HepG2 (cell line): ENCODE data around the gene ANAPC2. TPM values are rescaled to one million over a fixed set of nuclear protein-coding genes. Genes with fewer than 3 reads are reported as not detected.

ENCODE experiments used
- BCL6 ChIP-seq: IDR thresholded peaks from 2 replicates; pipeline ENCODE4 v1.6.1; 2016; ENCODE audit warnings: missing genetic modification reagents, missing compliant biosample characterization
- ELF4 ChIP-seq: sonication (generic); formaldehyde crosslinking; IDR thresholded peaks from 2 replicates; pipeline ENCODE4 v1.5.0; 2020; ENCODE audit warnings: missing genetic modification reagents, mild to moderate bottlenecking, moderate library complexity, borderline replicate concordance
- ESRRA ChIP-seq: sonication (generic); formaldehyde crosslinking; IDR thresholded peaks from 2 replicates; pipeline ENCODE4 v1.5.1; 2020; ENCODE audit warnings: mild to moderate bottlenecking, low read depth, missing genetic modification reagents
- HDAC2 ChIP-seq: sonication (generic); formaldehyde crosslinking; IDR thresholded peaks from 2 replicates; pipeline ENCODE4 v1.4.0; 2020; ENCODE audit warnings: missing genetic modification reagents
- HHEX ChIP-seq: IDR thresholded peaks from 2 replicates; pipeline ENCODE4 v1.6.1; 2016; ENCODE audit warnings: control low read depth
- ISL2 ChIP-seq: sonication (generic); formaldehyde crosslinking; IDR thresholded peaks from 2 replicates; pipeline ENCODE4 v1.5.0; 2020; ENCODE audit warnings: missing genetic modification reagents
- JUN ChIP-seq: sonication (generic); formaldehyde crosslinking; IDR thresholded peaks from 2 replicates; pipeline ENCODE4 v1.4.0; 2020; ENCODE audit warnings: mild to moderate bottlenecking, missing genetic modification reagents
- KDM1A ChIP-seq: IDR thresholded peaks from 2 replicates; pipeline ENCODE4 v1.6.1; 2016; ENCODE audit warnings: missing compliant biosample characterization
- KLF16 ChIP-seq, 2 experiments: sonication (generic) in 1 of 2; formaldehyde crosslinking in 1 of 2; IDR thresholded peaks; 2 replicates each; pipeline versions ENCODE4 v1.6.1 to v1.8.0; 2016 to 2023; ENCODE audit warnings: missing genetic modification reagents in 2 of 2, missing compliant biosample characterization in 1 of 2
- MAZ ChIP-seq, 2 experiments: sonication (generic) in 1 of 2; formaldehyde crosslinking in 1 of 2; IDR thresholded peaks; 2 replicates each; pipeline versions ENCODE4 v1.5.0 to v1.6.1; 2012 to 2020; ENCODE audit warnings: low read depth in 2 of 2, mild to moderate bottlenecking in 2 of 2, borderline replicate concordance in 1 of 2, improper control_type of control experiment in 1 of 2, low read length in 1 of 2, missing genetic modification reagents in 1 of 2, moderate library complexity in 1 of 2
- MEF2D ChIP-seq: sonication (generic); formaldehyde crosslinking; IDR thresholded peaks from 2 replicates; pipeline ENCODE4 v1.5.1; 2020; ENCODE audit warnings: mild to moderate bottlenecking, missing genetic modification reagents
- NFKB2 ChIP-seq: sonication (generic); formaldehyde crosslinking; IDR thresholded peaks from 2 replicates; pipeline ENCODE4 v1.4.0; 2020; ENCODE audit warnings: missing genetic modification reagents, borderline replicate concordance
- NR2C2 ChIP-seq: sonication (generic); formaldehyde crosslinking; IDR thresholded peaks from 2 replicates; pipeline ENCODE4 v1.4.0; 2020; ENCODE audit warnings: missing genetic modification reagents, mild to moderate bottlenecking, moderate library complexity, borderline replicate concordance
- PTBP1 ChIP-seq: fragments of 200-400 bp; formaldehyde crosslinking; IDR thresholded peaks from 2 replicates; pipeline ENCODE4 v1.6.1; 2018; ENCODE audit warnings: low read length, low read depth; ENCODE audit not compliant: poor library complexity, severe bottlenecking
- SKI ChIP-seq: fragments of 450-650 bp; IDR thresholded peaks from one replicate; pipeline ENCODE4 v1.6.1; 2018; ENCODE audit warnings: mild to moderate bottlenecking; ENCODE audit not compliant: partially characterized antibody
- SRSF9 ChIP-seq: fragments of 200-400 bp; formaldehyde crosslinking; IDR thresholded peaks from 2 replicates; pipeline ENCODE4 v1.6.1; 2018; ENCODE audit warnings: borderline replicate concordance, mild to moderate bottlenecking, low read depth, low read length; ENCODE audit not compliant: insufficient read depth, poor library complexity, severe bottlenecking
- TBX3 ChIP-seq: fragments of 450-650 bp; IDR thresholded peaks from 2 replicates; pipeline ENCODE4 v1.6.1; 2017; ENCODE audit warnings: antibody characterized with exemption, mild to moderate bottlenecking, inconsistent platforms, borderline replicate concordance
- TOE1 ChIP-seq: sonication (generic); formaldehyde crosslinking; IDR thresholded peaks from 2 replicates; pipeline ENCODE4 v1.4.0; 2020; ENCODE audit warnings: mild to moderate bottlenecking, missing genetic modification reagents
- TSC22D2 ChIP-seq: sonication (generic); formaldehyde crosslinking; IDR thresholded peaks from 2 replicates; pipeline ENCODE4 v1.5.1; 2020; ENCODE audit warnings: missing genetic modification reagents, mild to moderate bottlenecking, borderline replicate concordance
- ZFYVE20 ChIP-seq: sonication (generic); formaldehyde crosslinking; IDR thresholded peaks from 2 replicates; pipeline ENCODE4 v1.8.0; 2023; ENCODE audit warnings: low read depth, mild to moderate bottlenecking, moderate library complexity, missing genetic modification reagents, borderline replicate concordance
- ZNF10 ChIP-seq: sonication (generic); formaldehyde crosslinking; IDR thresholded peaks from 2 replicates; pipeline ENCODE4 v1.4.0; 2020; ENCODE audit warnings: mild to moderate bottlenecking, low read depth, missing genetic modification reagents, borderline replicate concordance
- ZNF224 ChIP-seq: sonication (generic); formaldehyde crosslinking; IDR thresholded peaks from 2 replicates; pipeline ENCODE4 v1.5.0; 2020; ENCODE audit warnings: mild to moderate bottlenecking, missing genetic modification reagents
- ZNF34 ChIP-seq: sonication (generic); formaldehyde crosslinking; IDR thresholded peaks from 2 replicates; pipeline ENCODE4 v1.4.0; 2020; ENCODE audit warnings: mild to moderate bottlenecking, missing genetic modification reagents, borderline replicate concordance
- ZNF382 ChIP-seq: sonication (generic); formaldehyde crosslinking; IDR thresholded peaks from 2 replicates; pipeline ENCODE4 v1.5.0; 2020; ENCODE audit warnings: missing genetic modification reagents, mild to moderate bottlenecking, borderline replicate concordance
- ZNF552 ChIP-seq: sonication (generic); formaldehyde crosslinking; IDR thresholded peaks from 2 replicates; pipeline ENCODE4 v1.9.0; 2022; ENCODE audit warnings: missing genetic modification reagents, mild to moderate bottlenecking, borderline replicate concordance
- ZZZ3 ChIP-seq: sonication (generic); formaldehyde crosslinking; IDR thresholded peaks from 2 replicates; pipeline ENCODE4 v1.4.0; 2020; ENCODE audit warnings: missing genetic modification reagents, mild to moderate bottlenecking, borderline replicate concordance
- polyA plus RNA-seq, 8 experiments: library from polyadenylated mRNA; depleted of rRNA in 3 of 8; stranded (reverse) in 7 of 8; unstranded in 1 of 8; fragments of >200 nt; fragmentation: Illumina TruSeq in 4 of 8; extraction: Trizol in 4 of 8; gene quantifications; 2 replicates each; pipeline versions ENCODE4 v1.2.1 to v1.2.3, GENCODE V29; 2011 to 2016; ENCODE audit warnings: low read depth in 4 of 8, missing spikeins in 1 of 8, mixed read lengths in 1 of 8; ENCODE audit not compliant: insufficient read depth in 1 of 8
- total RNA-seq, 5 experiments: library from RNA; depleted of rRNA; stranded (reverse); fragments of >200 nt; fragmentation: Illumina TruSeq; extraction: Trizol; gene quantifications; 2 replicates each; pipeline ENCODE4 v1.2.3, GENCODE V29; 2016; ENCODE audit warnings: low read depth in 1 of 5
- TF ChIP-seq, protein P1 (sequence below): sonication (generic); formaldehyde crosslinking; IDR thresholded peaks from 2 replicates; pipeline ENCODE4 v1.4.0; 2020; ENCODE audit warnings: missing genetic modification reagents, mild to moderate bottlenecking, borderline replicate concordance
- TF ChIP-seq, protein P2 (sequence below): sonication (generic); formaldehyde crosslinking; IDR thresholded peaks from 2 replicates; pipeline ENCODE4 v1.5.0; 2020; ENCODE audit warnings: mild to moderate bottlenecking, low read depth, missing genetic modification reagents, borderline replicate concordance

Gene ANAPC2
- total and polyA plus RNA-seq, 2 of the 13 experiments (the other 11 are each of a cell fraction or from before 2014, with no cell fraction given): 12.3 to 15.4 TPM

DNA sequence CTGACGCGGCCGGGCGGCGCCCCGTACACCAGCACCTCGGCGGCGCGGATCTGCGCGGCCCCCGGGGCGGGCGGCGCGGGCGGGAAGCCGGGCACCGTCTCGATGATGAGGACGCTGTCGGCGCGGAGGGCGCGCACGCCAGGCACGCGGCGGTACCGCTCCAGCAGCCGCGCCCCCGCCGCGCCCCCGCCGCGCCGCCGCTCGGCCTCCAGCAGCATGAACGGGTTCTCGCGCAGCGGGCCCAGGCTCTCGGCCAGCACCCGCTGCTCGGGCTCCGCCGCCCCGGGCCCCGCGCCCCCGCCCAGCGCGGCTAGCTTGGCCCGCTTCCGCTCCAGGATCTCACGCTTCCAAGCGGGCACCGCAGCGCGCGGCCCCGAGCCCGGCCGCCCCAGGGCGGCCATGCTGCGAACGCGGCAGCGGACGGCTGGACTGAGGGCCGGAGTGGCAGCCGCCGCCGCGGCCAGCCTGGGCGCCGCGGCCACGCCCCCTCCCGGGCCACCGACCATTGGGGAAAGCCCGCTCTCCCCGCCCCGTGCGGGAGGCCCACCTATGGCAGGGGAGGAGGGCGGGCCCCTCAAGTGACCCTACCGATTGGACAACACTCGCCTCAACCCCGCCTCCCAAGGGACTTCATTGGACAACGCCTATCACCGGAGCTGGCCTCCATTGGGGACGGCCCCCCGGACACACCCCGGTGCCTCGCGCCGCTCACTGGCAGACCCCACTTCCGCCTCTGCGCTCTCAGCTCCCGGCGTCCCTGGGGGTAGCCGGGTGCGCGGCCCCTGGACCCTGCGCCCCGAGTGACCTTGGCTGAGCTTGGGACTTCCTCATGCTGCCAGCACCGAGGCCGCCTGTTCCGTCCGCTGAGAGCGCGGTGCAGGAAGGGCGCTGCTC lies 12.2 kb upstream of the ANAPC2 start, which contains the start of gene TPRN (continued):
- TF ChIP-seq SRSF9 (no peak), SKI (peak; percentile 38), MEF2D (CRISPR knock-in tag) (peak; percentile 86), KLF16 (CRISPR knock-in tag; IDR thresholded peaks at IDR 0.05) (peak in 1 of 2 experiments; percentile 86; a peak in 2 of 4 replicates), MAZ (IDR thresholded peaks at IDR 0.05; ENCODE audit: borderline replicate concordance, low read depth, low read length) (no peak; the same call in none of the 2 replicates), MAZ (CRISPR knock-in tag; IDR thresholded peaks at IDR 0.05; ENCODE audit: low read depth) (peak; percentile 86), KDM1A (CRISPR knock-in tag) (no peak), ZNF10 (CRISPR knock-in tag) (no peak), ELF4 (CRISPR knock-in tag) (peak; percentile 89; the same call in 1 of the 2 replicates), ZNF224 (0 out of 2 replicates have a peak, but pooled peaks have one; percentile 25), HHEX (CRISPR knock-in tag) (no peak), ZZZ3 (CRISPR knock-in tag) (no peak), ZNF34 (CRISPR knock-in tag) (0 out of 2 replicates have a peak, but pooled peaks have one; percentile 28), TBX3 (no peak), BCL6 (peak; percentile 65), HDAC2 (CRISPR knock-in tag) (peak; percentile 95), ZFYVE20 (CRISPR knock-in tag) (no peak), ESRRA (CRISPR knock-in tag) (peak; percentile 100), NR2C2 (peak; percentile 74), TSC22D2 (CRISPR knock-in tag) (no peak), ZNF382 (no peak), PTBP1 (no peak), NFKB2 (CRISPR knock-in tag) (peak; percentile 77; the same call in 1 of the 2 replicates), ZNF552 (CRISPR knock-in tag) (no peak), TOE1 (CRISPR knock-in tag) (0 out of 2 replicates have a peak, but pooled peaks have one; percentile 67), JUN (CRISPR knock-in tag) (peak; percentile 31; the same call in 1 of the 2 replicates), ISL2 (CRISPR knock-in tag) (peak; percentile 76)
- TF ChIP-seq, protein P1, sequence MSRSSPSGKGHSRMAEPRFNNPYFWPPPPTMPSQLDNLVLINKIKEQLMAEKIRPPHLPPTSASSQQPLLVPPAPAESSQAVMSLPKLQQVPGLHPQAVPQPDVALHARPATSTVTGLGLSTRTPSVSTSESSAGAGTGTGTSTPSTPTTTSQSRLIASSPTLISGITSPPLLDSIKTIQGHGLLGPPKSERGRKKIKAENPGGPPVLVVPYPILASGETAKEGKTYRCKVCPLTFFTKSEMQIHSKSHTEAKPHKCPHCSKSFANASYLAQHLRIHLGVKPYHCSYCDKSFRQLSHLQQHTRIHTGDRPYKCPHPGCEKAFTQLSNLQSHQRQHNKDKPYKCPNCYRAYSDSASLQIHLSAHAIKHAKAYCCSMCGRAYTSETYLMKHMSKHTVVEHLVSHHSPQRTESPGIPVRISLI (CRISPR knock-in tag): no peak
- TF ChIP-seq, protein P2, sequence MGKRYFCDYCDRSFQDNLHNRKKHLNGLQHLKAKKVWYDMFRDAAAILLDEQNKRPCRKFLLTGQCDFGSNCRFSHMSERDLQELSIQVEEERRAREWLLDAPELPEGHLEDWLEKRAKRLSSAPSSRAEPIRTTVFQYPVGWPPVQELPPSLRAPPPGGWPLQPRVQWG (CRISPR knock-in tag): no peak
